SK-N-MC (cell line): ENCODE results near the gene RANBP9.

ENCODE experiments used
- EZH2 ChIP-seq: fragments of 200-600 bp; sonication (generic); IDR thresholded peaks from one replicate; pipeline ENCODE4 v1.6.1; 2017; ENCODE audit warnings: antibody characterized with exemption
- FOXP2 ChIP-seq: optimal IDR thresholded peaks from 2 replicates; pipeline ENCODE3; 2011; ENCODE audit warnings: mild to moderate bottlenecking, moderate library complexity; ENCODE audit not compliant: insufficient read depth; ENCODE audit errors: extremely low read length, control extremely low read depth
- POLR2AphosphoS5 ChIP-seq: IDR thresholded peaks from 2 replicates; pipeline ENCODE4 v1.6.1; 2012; ENCODE audit warnings: mild to moderate bottlenecking, low read depth, low read length, borderline replicate concordance

GRCh38 chr6:13664703-13665352 lies 46.8 kb downstream of the RANBP9 start:
- TF ChIP-seq POLR2AphosphoS5 (no peak), EZH2 (no peak), FOXP2 (no peak)
